Measurements from ENCODE around the gene DCLK2. TPM values are rescaled to one million over a fixed set of nuclear protein-coding genes. Genes with fewer than 3 reads are reported as not detected.

Gene DCLK2
- 1 to 10 TPM in 2 of 4 donors, under 1 TPM in 2; 0.67 to 1.9 (median 1.1) TPM for polyA plus RNA-seq
- long read RNA-seq, donor 1 = 0 reads
- long read RNA-seq, donor 2 = 0 reads
- long read RNA-seq, donor 3, partial matches to known transcripts = 0 of 1 reads
- long read RNA-seq, donor 3, other reads (novel, unspliced or antisense) = 0 of 1 reads
- long read RNA-seq, donor 4 = 0 reads
- long read RNA-seq, donor 5 = 0 reads
- long read RNA-seq, donor 6 = 0 reads
- long read RNA-seq, donor 7, full-length matches to known transcripts = 3 of 3 reads
- long read RNA-seq, donor 7, partial matches to known transcripts = 0 of 3 reads
- long read RNA-seq, donor 7, other reads (novel, unspliced or antisense) = 0 of 3 reads
- long read RNA-seq, donor 8 = 0 reads
- long read RNA-seq, donor 9 = 0 reads
- long read RNA-seq, donor 10 = 0 reads

GRCh38 chr4:150078041-150078578, at the start of gene DCLK2:
DCLK2 (plus strand) TSS chr4:150078445; CDS start chr4:150079028, 583 bp downstream.
- WGBS, 3 donors = 0 to 3% (median 1%) methylated on average over 26 to 68 of the region's 68 CpGs
- H3K27ac ChIP-seq (ENCODE audit: low read depth in 1 of 3, low read length in 2 of 3) = peak within 1 kb of the TSS in 2 of 3 donors; percentile 62 to 68
- H3K4me1 ChIP-seq (ENCODE audit: control insufficient read depth in 3 of 3, insufficient read depth in 2 of 3, low read depth in 1 of 3, low read length in 2 of 3) = no peaks in the 10 kb centered on the region
- H3K9me3 ChIP-seq (ENCODE audit: control insufficient read depth in 2 of 2, insufficient read depth in 1 of 2, low read depth in 1 of 2, low read length in 1 of 2) = no peaks in the 10 kb centered on the region
- H3K36me3 ChIP-seq (ENCODE audit: control insufficient read depth in 3 of 3, insufficient read depth in 2 of 3, low read depth in 1 of 3, low read length in 3 of 3) = no peaks in the 10 kb centered on the region
- peak within 1 kb of the TSS; percentile 53 to 70 (median 63) for H3K4me3 ChIP-seq (ENCODE audit: low read depth in 1 of 3, low read length in 3 of 3)
- FAIRE-seq (no peak), DNase-seq (peak; percentile 5 to 60)
- H3K27me3 ChIP-seq (ENCODE audit: control insufficient read depth in 3 of 3, insufficient read depth in 3 of 3, low read length in 3 of 3) = peaks cover 0 to 43% (median 0%) of the 10 kb centered on the region in 3 donors

DNA sequence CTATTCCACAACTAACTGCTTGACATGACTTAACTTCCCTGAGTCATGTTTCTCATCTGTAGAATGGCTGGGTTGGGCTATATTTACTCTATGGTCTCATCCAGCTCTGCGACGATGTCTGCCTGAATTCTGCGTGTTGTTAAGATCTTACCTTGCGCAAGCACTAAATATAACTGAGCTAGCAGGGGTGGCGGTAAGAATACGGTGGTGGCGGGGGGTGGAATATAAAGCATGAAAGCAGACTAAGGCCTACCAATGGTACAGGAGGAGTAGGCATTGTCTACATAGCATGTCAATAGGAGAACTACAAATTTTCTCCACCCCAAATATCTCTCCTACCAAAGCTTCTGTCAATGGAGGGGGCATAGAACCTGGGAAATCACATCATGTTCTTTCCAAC, 45.7 kb upstream of the DCLK2 start:
- no peaks in the 10 kb centered on the region for H3K4me1 ChIP-seq (ENCODE audit: control insufficient read depth in 3 of 3, insufficient read depth in 2 of 3, low read depth in 1 of 3, low read length in 2 of 3)
- no peaks in the 10 kb centered on the region for H3K36me3 ChIP-seq (ENCODE audit: control insufficient read depth in 3 of 3, insufficient read depth in 2 of 3, low read depth in 1 of 3, low read length in 3 of 3)
- H3K4me3 ChIP-seq (ENCODE audit: low read depth in 1 of 3, low read length in 3 of 3) = no peak overlapping the region
- FAIRE-seq (no peak), DNase-seq (no peak)
- no peaks in the 10 kb centered on the region for H3K27me3 ChIP-seq (ENCODE audit: control insufficient read depth in 3 of 3, insufficient read depth in 3 of 3, low read length in 3 of 3)
- WGBS, 3 donors = 87 to 95% (median 91%) methylated on average over 7 of the region's 7 CpGs
- peaks cover 0 to 4% of the 10 kb centered on the region in 2 donors for H3K9me3 ChIP-seq (ENCODE audit: control insufficient read depth in 2 of 2, insufficient read depth in 1 of 2, low read depth in 1 of 2, low read length in 1 of 2)
- no peak overlapping the region for H3K27ac ChIP-seq (ENCODE audit: low read depth in 1 of 3, low read length in 2 of 3)

- 64 to 73% (median 72%) methylated on average over 4 of the region's 4 CpGs for WGBS, 3 donors
- no peak overlapping the region for H3K27ac ChIP-seq (ENCODE audit: low read depth in 1 of 3, low read length in 2 of 3)
- FAIRE-seq = no peak
Measured at GRCh38 chr4:150033081-150033480, 45.2 kb upstream of the DCLK2 start.

DNA sequence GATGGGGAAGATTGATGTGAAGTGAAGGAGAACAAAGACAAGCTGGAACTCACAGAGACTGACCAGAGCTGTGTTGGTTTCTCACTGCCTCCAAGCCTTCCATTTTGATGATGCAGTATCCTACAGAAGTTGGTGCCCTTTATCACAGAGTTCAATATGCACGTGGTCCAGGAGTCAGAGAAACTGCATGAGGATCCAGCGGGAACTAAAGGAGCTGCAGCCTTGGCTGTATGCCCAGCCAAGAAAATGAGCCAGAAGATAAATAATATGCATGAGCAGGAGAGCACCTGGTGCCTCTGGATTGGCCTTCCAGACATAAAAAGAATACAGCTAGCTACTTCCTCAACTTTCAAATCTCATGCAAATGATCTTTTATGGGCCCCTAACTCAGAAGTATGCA, 44.3 kb upstream of the DCLK2 start:
- WGBS, 3 donors = 11 to 25% (median 23%) methylated on average over 2 of the region's 2 CpGs
- H3K27me3 ChIP-seq (ENCODE audit: control insufficient read depth in 3 of 3, insufficient read depth in 3 of 3, low read length in 3 of 3) = no peaks in the 10 kb centered on the region
- no peak overlapping the region for H3K27ac ChIP-seq (ENCODE audit: low read depth in 1 of 3, low read length in 2 of 3)
- peak; percentile 25 to 55 for DNase-seq
- H3K9me3 ChIP-seq (ENCODE audit: control insufficient read depth in 2 of 2, insufficient read depth in 1 of 2, low read depth in 1 of 2, low read length in 1 of 2) = no peaks in the 10 kb centered on the region
- no peaks in the 10 kb centered on the region for H3K4me1 ChIP-seq (ENCODE audit: control insufficient read depth in 3 of 3, insufficient read depth in 2 of 3, low read depth in 1 of 3, low read length in 2 of 3)
- H3K36me3 ChIP-seq (ENCODE audit: control insufficient read depth in 3 of 3, insufficient read depth in 2 of 3, low read depth in 1 of 3, low read length in 3 of 3) = no peaks in the 10 kb centered on the region
- FAIRE-seq = no peak
- no peak overlapping the region for H3K4me3 ChIP-seq (ENCODE audit: low read depth in 1 of 3, low read length in 3 of 3)

More at GRCh38 chr4:150033081-150033480, 45.2 kb upstream of the DCLK2 start:
- DNase-seq = no peak
- Histone ChIP-seq H3K27me3 (ENCODE audit: control insufficient read depth in 3 of 3, insufficient read depth in 3 of 3, low read length in 3 of 3) (no peaks in the 10 kb centered on the region), H3K4me3 (ENCODE audit: low read depth in 1 of 3, low read length in 3 of 3) (no peak overlapping the region), H3K36me3 (ENCODE audit: control insufficient read depth in 3 of 3, insufficient read depth in 2 of 3, low read depth in 1 of 3, low read length in 3 of 3) (no peaks in the 10 kb centered on the region), H3K4me1 (ENCODE audit: control insufficient read depth in 3 of 3, insufficient read depth in 2 of 3, low read depth in 1 of 3, low read length in 2 of 3) (no peaks in the 10 kb centered on the region), H3K9me3 (ENCODE audit: control insufficient read depth in 2 of 2, insufficient read depth in 1 of 2, low read depth in 1 of 2, low read length in 1 of 2) (no peaks in the 10 kb centered on the region)

DNA sequence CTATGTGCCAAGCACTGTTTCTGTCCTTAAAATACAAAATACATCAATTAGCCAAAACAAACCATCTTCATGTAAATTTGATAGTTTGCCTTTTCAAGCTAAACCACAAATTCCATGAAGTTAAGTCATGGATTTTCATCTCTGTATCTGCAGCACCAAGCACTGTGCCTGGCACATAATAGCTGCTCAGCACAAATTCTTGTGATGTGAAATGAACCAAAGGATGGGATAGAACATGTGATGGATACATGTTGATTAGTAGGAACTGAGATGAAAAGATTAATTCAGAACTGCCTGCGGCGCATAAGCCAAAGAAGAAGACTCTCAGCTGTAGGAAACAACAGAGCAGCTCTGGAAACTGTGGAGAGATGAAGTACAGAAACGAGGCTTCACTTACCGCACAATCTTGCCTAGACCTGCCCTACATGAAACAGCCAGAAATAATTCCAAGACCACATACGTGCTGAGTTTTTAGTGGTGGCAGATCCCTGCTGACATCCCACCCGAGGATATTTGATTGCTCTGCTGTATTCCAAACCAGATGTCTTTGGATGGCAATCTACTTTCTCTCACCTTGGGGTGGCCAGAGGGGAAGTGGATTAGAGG, 40.9 kb upstream of the DCLK2 start:
- no peaks in the 10 kb centered on the region for H3K9me3 ChIP-seq (ENCODE audit: control insufficient read depth in 2 of 2, insufficient read depth in 1 of 2, low read depth in 1 of 2, low read length in 1 of 2)
- WGBS, 3 donors = 75 to 81% (median 76%) methylated on average over 6 of the region's 6 CpGs
- no peak for FAIRE-seq
- no peak overlapping the region for H3K4me3 ChIP-seq (ENCODE audit: low read depth in 1 of 3, low read length in 3 of 3)
- H3K4me1 ChIP-seq (ENCODE audit: control insufficient read depth in 3 of 3, insufficient read depth in 2 of 3, low read depth in 1 of 3, low read length in 2 of 3) = no peaks in the 10 kb centered on the region
- no peak for DNase-seq
- no peak overlapping the region for H3K27ac ChIP-seq (ENCODE audit: low read depth in 1 of 3, low read length in 2 of 3)
- no peaks in the 10 kb centered on the region for H3K36me3 ChIP-seq (ENCODE audit: control insufficient read depth in 3 of 3, insufficient read depth in 2 of 3, low read depth in 1 of 3, low read length in 3 of 3)
- no peaks in the 10 kb centered on the region for H3K27me3 ChIP-seq (ENCODE audit: control insufficient read depth in 3 of 3, insufficient read depth in 3 of 3, low read length in 3 of 3)

DNA sequence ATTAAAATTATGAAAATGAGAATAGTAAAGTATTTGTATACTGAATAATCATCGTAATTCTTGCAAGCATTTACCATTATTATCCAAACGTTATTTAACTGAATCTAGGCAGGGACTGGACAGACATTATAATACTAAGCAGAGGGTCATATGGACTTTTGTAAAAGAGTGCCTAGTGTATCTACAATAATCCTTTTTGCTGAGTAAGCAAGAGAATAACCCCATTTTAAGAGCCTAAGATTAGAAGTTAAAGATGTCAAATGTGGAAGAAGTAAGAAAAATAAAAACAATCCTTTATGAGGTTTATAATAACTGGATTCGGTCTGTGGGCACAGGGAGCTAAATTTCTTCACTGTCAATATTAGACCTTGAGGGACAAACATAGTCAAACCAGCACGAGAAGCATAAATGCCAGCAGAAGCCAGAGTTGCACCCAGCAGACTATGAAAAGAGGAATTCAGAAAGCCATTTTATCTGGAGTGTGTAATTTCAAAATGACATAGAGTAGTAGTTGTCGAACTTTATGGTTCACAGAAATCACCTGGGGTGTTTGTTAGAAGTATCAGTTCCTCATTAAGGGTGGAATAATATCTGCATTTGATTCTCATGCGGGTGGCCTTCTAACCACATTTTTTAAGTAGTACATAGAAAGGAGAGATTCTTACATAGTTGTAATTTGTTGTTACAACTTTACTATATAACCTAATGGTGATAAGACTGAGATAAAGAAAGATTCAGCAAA, 39.7 kb upstream of the DCLK2 start:
- H3K27me3 ChIP-seq (ENCODE audit: control insufficient read depth in 3 of 3, insufficient read depth in 3 of 3, low read length in 3 of 3) = no peaks in the 10 kb centered on the region
- FAIRE-seq = no peak
- no peak overlapping the region for H3K4me3 ChIP-seq (ENCODE audit: low read depth in 1 of 3, low read length in 3 of 3)
- H3K9me3 ChIP-seq (ENCODE audit: control insufficient read depth in 2 of 2, insufficient read depth in 1 of 2, low read depth in 1 of 2, low read length in 1 of 2) = no peaks in the 10 kb centered on the region
- H3K36me3 ChIP-seq (ENCODE audit: control insufficient read depth in 3 of 3, insufficient read depth in 2 of 3, low read depth in 1 of 3, low read length in 3 of 3) = no peaks in the 10 kb centered on the region
- H3K4me1 ChIP-seq (ENCODE audit: control insufficient read depth in 3 of 3, insufficient read depth in 2 of 3, low read depth in 1 of 3, low read length in 2 of 3) = no peaks in the 10 kb centered on the region
- 77 to 78% (median 78%) methylated on average over 6 of the region's 6 CpGs for WGBS, 3 donors
- no peak overlapping the region for H3K27ac ChIP-seq (ENCODE audit: low read depth in 1 of 3, low read length in 2 of 3)
- no peak for DNase-seq

GRCh38 chr4:150039274-150040127, 38.7 kb upstream of the DCLK2 start:
- H3K27me3 ChIP-seq (ENCODE audit: control insufficient read depth in 3 of 3, insufficient read depth in 3 of 3, low read length in 3 of 3) = no peaks in the 10 kb centered on the region
- WGBS, 3 donors = 53 to 74% (median 62%) methylated on average over 2 of the region's 2 CpGs
- no peaks in the 10 kb centered on the region for H3K36me3 ChIP-seq (ENCODE audit: control insufficient read depth in 3 of 3, insufficient read depth in 2 of 3, low read depth in 1 of 3, low read length in 3 of 3)
- H3K27ac ChIP-seq (ENCODE audit: low read depth in 1 of 3, low read length in 2 of 3) = no peak overlapping the region
- H3K4me3 ChIP-seq (ENCODE audit: low read depth in 1 of 3, low read length in 3 of 3) = no peak overlapping the region
- no peak for FAIRE-seq
- H3K4me1 ChIP-seq (ENCODE audit: control insufficient read depth in 3 of 3, insufficient read depth in 2 of 3, low read depth in 1 of 3, low read length in 2 of 3) = no peaks in the 10 kb centered on the region
- no peaks in the 10 kb centered on the region for H3K9me3 ChIP-seq (ENCODE audit: control insufficient read depth in 2 of 2, insufficient read depth in 1 of 2, low read depth in 1 of 2, low read length in 1 of 2)
- no peak for DNase-seq
